GM21526 (cell line): ENCODE data around the gene NFRKB.
"Not testable (repeated sequence)": the region's sequence is repeated elsewhere in the genome, so short reads cannot be mapped to it uniquely, and the experiment has no call there.

Experiments
- ATAC-seq: cut with Tn5 transposase; IDR thresholded peaks from one replicate; pipeline ENCODE4 v1.9.1; 2021; ENCODE audit warnings: moderate library complexity; ENCODE audit not compliant: unreplicated experiment, low FRiP score

NFRKB gene

GRCh38 chr11:129894278-129895125 is 876 bp downstream of the NFRKB start:
- ATAC-seq, result peak; percentile 26

GRCh38 chr11:129888451-129888850 is 6.9 kb downstream of the NFRKB start:
- no peak for ATAC-seq

GRCh38 chr11:129885381-129885780 is 10.0 kb downstream of the NFRKB start:
- no peak for ATAC-seq

- no peak for ATAC-seq
These were observed 10.8 kb downstream of the NFRKB start for GRCh38 chr11:129884581-129884980.

GRCh38 chr11:129881570-129882170 is 13.7 kb downstream of the NFRKB start:
- no peak for ATAC-seq

- no peak for ATAC-seq
These were observed 15.1 kb downstream of the NFRKB start for GRCh38 chr11:129880311-129880710.

- ATAC-seq, result no peak
These were observed 23.5 kb downstream of the NFRKB start for GRCh38 chr11:129871914-129872313.

GRCh38 chr11:129868626-129869025 is 26.8 kb downstream of the NFRKB start:
- ATAC-seq, result not testable (repeated sequence)

GRCh38 chr11:129866311-129866710 is 29.1 kb downstream of the NFRKB start:
- no peak for ATAC-seq

GRCh38 chr11:129865701-129866100 is 29.7 kb downstream of the NFRKB start:
- no peak for ATAC-seq

- ATAC-seq, result no peak
These were observed 30.6 kb downstream of the NFRKB start for GRCh38 chr11:129864811-129865210.

GRCh38 chr11:129861702-129862522 is 33.5 kb downstream of the NFRKB start:
- ATAC-seq, result no peak

GRCh38 chr11:129856036-129856435 is 39.3 kb downstream of the NFRKB start:
- ATAC-seq, result no peak

- ATAC-seq, result no peak
These were observed 40.3 kb downstream of the NFRKB start for GRCh38 chr11:129855086-129855485.

GRCh38 chr11:129854232-129854805 is 41.1 kb downstream of the NFRKB start:
- no peak for ATAC-seq

- no peak for ATAC-seq
These were observed 41.7 kb downstream of the NFRKB start for GRCh38 chr11:129853518-129854231.

GRCh38 chr11:129852125-129852740 is 43.1 kb downstream of the NFRKB start:
- ATAC-seq, result no peak

- ATAC-seq, result no peak
These were observed 45.8 kb downstream of the NFRKB start for GRCh38 chr11:129849447-129850130.

- ATAC-seq, result not testable (repeated sequence)
These were observed 48.0 kb downstream of the NFRKB start for GRCh38 chr11:129847361-129847760.
